SJCRH30 (cell line): ENCODE data around the gene CIT. TPM values are rescaled to one million over a fixed set of nuclear protein-coding genes. Genes with fewer than 3 reads are reported as not detected.

Experiments used
- DNase-seq, 2 experiments: peaks; one replicate each; pipeline ENCODE4 v3.0.0-alpha.2; 2015 to 2020
- H3K27ac ChIP-seq: fragments of 250-450 bp; sonication (Bioruptor Pico); 2 replicates; pipeline ENCODE4 v1.5.1; 2020; ENCODE audit warnings: mild to moderate bottlenecking, moderate library complexity
- H3K27me3 ChIP-seq: fragments of 250-450 bp; sonication (Bioruptor Pico); 2 replicates; pipeline ENCODE4 v1.5.1; 2020; ENCODE audit warnings: mild to moderate bottlenecking, moderate library complexity
- H3K36me3 ChIP-seq: fragments of 250-450 bp; sonication (Bioruptor Pico); 2 replicates; pipeline ENCODE4 v1.5.1; 2020; ENCODE audit warnings: mild to moderate bottlenecking, moderate library complexity
- H3K4me1 ChIP-seq: fragments of 250-450 bp; sonication (Bioruptor Pico); 2 replicates; pipeline ENCODE4 v1.5.1; 2020; ENCODE audit warnings: mild to moderate bottlenecking, moderate library complexity
- H3K4me3 ChIP-seq: fragments of 250-450 bp; sonication (Bioruptor Pico); 2 replicates; pipeline ENCODE4 v1.5.1; 2020; ENCODE audit warnings: mild to moderate bottlenecking, moderate library complexity
- H3K9me3 ChIP-seq: fragments of 250-450 bp; sonication (Bioruptor Pico); replicated peaks from 2 replicates; pipeline ENCODE4 v1.5.1; 2020; ENCODE audit warnings: mild to moderate bottlenecking, moderate library complexity
- total RNA-seq: library from RNA; depleted of rRNA; stranded (reverse); fragments of >200 nt; shearing (Covaris generic); gene quantifications from 2 replicates; pipeline ENCODE4 v1.2.3, GENCODE V29; 2014

CIT gene
- total RNA-seq, 1 experiment from 2014 or later = 43.7 TPM

- H3K27me3 ChIP-seq = no peaks in the 10 kb centered on the region
- H3K36me3 ChIP-seq = peaks cover 50% of the 10 kb centered on the region
- no peak overlapping the region for H3K27ac ChIP-seq
- DNase-seq = no peak
- H3K9me3 ChIP-seq = peaks cover 13% of the 10 kb centered on the region; the same call in 1 of the 2 replicates
- no peak overlapping the region for H3K4me3 ChIP-seq
- no peaks in the 10 kb centered on the region for H3K4me1 ChIP-seq
These were observed 127.5 kb downstream of the CIT start for GRCh38 chr12:119749666-119750065.

GRCh38 chr12:119748497-119748896 is 128.6 kb downstream of the CIT start:
- Histone ChIP-seq H3K27ac (no peak overlapping the region), H3K4me3 (no peak overlapping the region), H3K9me3 (peaks cover 13% of the 10 kb centered on the region; the same call in 1 of the 2 replicates), H3K4me1 (no peaks in the 10 kb centered on the region), H3K27me3 (no peaks in the 10 kb centered on the region), H3K36me3 (peaks cover 56% of the 10 kb centered on the region)
- DNase-seq = no peak

GRCh38 chr12:119746169-119746568 is 131.0 kb downstream of the CIT start:
- Histone ChIP-seq H3K4me1 (no peaks in the 10 kb centered on the region), H3K27ac (no peak overlapping the region), H3K36me3 (peaks cover 51% of the 10 kb centered on the region), H3K9me3 (peaks cover 13% of the 10 kb centered on the region; the same call in 1 of the 2 replicates), H3K27me3 (no peaks in the 10 kb centered on the region), H3K4me3 (no peak overlapping the region)
- DNase-seq = no peak

GRCh38 chr12:119744900-119745606 is 132.1 kb downstream of the CIT start:
- Histone ChIP-seq H3K27me3 (no peaks in the 10 kb centered on the region), H3K27ac (no peak overlapping the region), H3K4me1 (no peaks in the 10 kb centered on the region), H3K4me3 (no peak overlapping the region), H3K36me3 (peaks cover 47% of the 10 kb centered on the region), H3K9me3 (peaks cover 13% of the 10 kb centered on the region; the same call in 1 of the 2 replicates)
- no peak for DNase-seq

GRCh38 chr12:119742700-119743099 is 134.4 kb downstream of the CIT start:
- Histone ChIP-seq H3K27me3 (no peaks in the 10 kb centered on the region), H3K4me1 (no peaks in the 10 kb centered on the region), H3K9me3 (peaks cover 13% of the 10 kb centered on the region; the same call in 1 of the 2 replicates), H3K36me3 (peaks cover 41% of the 10 kb centered on the region), H3K4me3 (no peak overlapping the region), H3K27ac (no peak overlapping the region)
- DNase-seq = no peak

GRCh38 chr12:119740830-119741229 is 136.3 kb downstream of the CIT start:
- no peak overlapping the region for H3K27ac ChIP-seq

GRCh38 chr12:119735079-119735478 is 142.0 kb downstream of the CIT start:
- H3K27ac ChIP-seq = no peak overlapping the region
- H3K4me3 ChIP-seq = no peak overlapping the region
- no peaks in the 10 kb centered on the region for H3K4me1 ChIP-seq
- no peaks in the 10 kb centered on the region for H3K9me3 ChIP-seq
- no peaks in the 10 kb centered on the region for H3K27me3 ChIP-seq
- H3K36me3 ChIP-seq = peaks cover 19% of the 10 kb centered on the region; the same call in 1 of the 2 replicates
- no peak for DNase-seq

More at GRCh38 chr12:119740830-119741229, 136.3 kb downstream of the CIT start:
- Histone ChIP-seq H3K36me3 (peaks cover 34% of the 10 kb centered on the region), H3K27me3 (no peaks in the 10 kb centered on the region), H3K4me1 (no peaks in the 10 kb centered on the region), H3K4me3 (no peak overlapping the region), H3K9me3 (peaks cover 8% of the 10 kb centered on the region; the same call in 1 of the 2 replicates)
- DNase-seq = no peak

- no peak overlapping the region for H3K27ac ChIP-seq
- no peaks in the 10 kb centered on the region for H3K9me3 ChIP-seq
- peaks cover 32% of the 10 kb centered on the region for H3K36me3 ChIP-seq
- no peak overlapping the region for H3K4me3 ChIP-seq
- H3K27me3 ChIP-seq = no peaks in the 10 kb centered on the region
- no peak for DNase-seq
- no peaks in the 10 kb centered on the region for H3K4me1 ChIP-seq
These were observed 146.7 kb downstream of the CIT start for GRCh38 chr12:119730381-119730780.

GRCh38 chr12:119729871-119730270 is 147.2 kb downstream of the CIT start:
- H3K9me3 ChIP-seq = no peaks in the 10 kb centered on the region
- no peaks in the 10 kb centered on the region for H3K4me1 ChIP-seq
- no peak overlapping the region for H3K27ac ChIP-seq
- no peak for DNase-seq
- no peak overlapping the region for H3K4me3 ChIP-seq
- H3K27me3 ChIP-seq = no peaks in the 10 kb centered on the region
- H3K36me3 ChIP-seq = peaks cover 32% of the 10 kb centered on the region

GRCh38 chr12:119728444-119728745 is 148.7 kb downstream of the CIT start:
- Histone ChIP-seq H3K36me3 (peaks cover 18% of the 10 kb centered on the region), H3K27ac (no peak overlapping the region), H3K9me3 (no peaks in the 10 kb centered on the region), H3K4me1 (no peaks in the 10 kb centered on the region), H3K27me3 (no peaks in the 10 kb centered on the region), H3K4me3 (no peak overlapping the region)
- DNase-seq = no peak

GRCh38 chr12:119727600-119728443 is 149.3 kb downstream of the CIT start:
- no peak overlapping the region for H3K4me3 ChIP-seq
- no peak overlapping the region for H3K27ac ChIP-seq
- no peaks in the 10 kb centered on the region for H3K27me3 ChIP-seq
- peaks cover 18% of the 10 kb centered on the region for H3K36me3 ChIP-seq
- DNase-seq = no peak
- H3K9me3 ChIP-seq = no peaks in the 10 kb centered on the region
- H3K4me1 ChIP-seq = no peaks in the 10 kb centered on the region

GRCh38 chr12:119725523-119725922 is 151.6 kb downstream of the CIT start:
- no peak for DNase-seq
- no peaks in the 10 kb centered on the region for H3K4me1 ChIP-seq
- no peak overlapping the region for H3K27ac ChIP-seq
- no peaks in the 10 kb centered on the region for H3K27me3 ChIP-seq
- peaks cover 16% of the 10 kb centered on the region for H3K36me3 ChIP-seq
- H3K9me3 ChIP-seq = no peaks in the 10 kb centered on the region
- no peak overlapping the region for H3K4me3 ChIP-seq

- H3K9me3 ChIP-seq = no peaks in the 10 kb centered on the region
- DNase-seq = no peak
- H3K27ac ChIP-seq = no peak overlapping the region
- no peaks in the 10 kb centered on the region for H3K27me3 ChIP-seq
- peaks cover 20% of the 10 kb centered on the region for H3K36me3 ChIP-seq
- no peak overlapping the region for H3K4me3 ChIP-seq
- H3K4me1 ChIP-seq = peaks cover 4% of the 10 kb centered on the region; the same call in 1 of the 2 replicates
These were observed 155.8 kb downstream of the CIT start for GRCh38 chr12:119721306-119721705.

- Histone ChIP-seq H3K9me3 (no peaks in the 10 kb centered on the region), H3K4me1 (peaks cover 4% of the 10 kb centered on the region; the same call in 1 of the 2 replicates), H3K27me3 (no peaks in the 10 kb centered on the region), H3K36me3 (peaks cover 26% of the 10 kb centered on the region), H3K27ac (no peak overlapping the region), H3K4me3 (no peak overlapping the region)
- no peak for DNase-seq
These were observed 156.8 kb downstream of the CIT start for GRCh38 chr12:119720349-119720748.

GRCh38 chr12:119718141-119718540 is 159.0 kb downstream of the CIT start:
- no peak for DNase-seq
- Histone ChIP-seq H3K9me3 (no peaks in the 10 kb centered on the region), H3K4me3 (no peak overlapping the region), H3K27ac (no peak overlapping the region), H3K36me3 (peaks cover 44% of the 10 kb centered on the region), H3K27me3 (no peaks in the 10 kb centered on the region), H3K4me1 (peaks cover 4% of the 10 kb centered on the region; the same call in 1 of the 2 replicates)
